B cell (primary cell): Measurements from ENCODE around the gene MMRN2. TPM values are rescaled to one million over a fixed set of nuclear protein-coding genes. Genes with fewer than 3 reads are reported as not detected.
A peak's percentile ranks its signal among the peaks of the same experiment; 100 is the strongest.

Experiments
- ATAC-seq: fragments of 200-7000 bp; cut with Tn5 transposase; one replicate; pipeline ENCODE4 v1.10.0; 2021; ENCODE audit warnings: low read depth, mild to moderate bottlenecking, moderate number of reproducible peaks, moderate library complexity
- CTCF ChIA-PET: fragments of 350-600 bp; sonication (Branson Sonifier 250); formaldehyde crosslinking; loops from one replicate; lab custom pipeline; 2021; ENCODE audit warnings: antibody characterized with exemption, inconsistent platforms; lab: Charles Lee
- POLR2A ChIA-PET: fragments of 350-600 bp; sonication (Branson Sonifier 250); formaldehyde crosslinking; loops from one replicate; lab custom pipeline; 2021; ENCODE audit warnings: antibody characterized with exemption; lab: Charles Lee
- DNase-seq: peaks from one replicate; pipeline ENCODE4 v3.0.0; 2013
- H2AFZ ChIP-seq: 2 replicates; pipeline ENCODE4 v1.6.1; 2012; ENCODE audit warnings: mild to moderate bottlenecking, low read depth, low read length; ENCODE audit not compliant: insufficient read depth, poor library complexity, severe bottlenecking
- H3K27ac ChIP-seq, 2 donors: 1 replicate in 1 of 2; 2 replicates in 1 of 2; pipeline ENCODE4 v1.5.1; 2012 to 2013; ENCODE audit warnings: low read length in 2 of 2, mild to moderate bottlenecking in 2 of 2, moderate library complexity in 1 of 2
- H3K27me3 ChIP-seq, 4 experiments: fragments of 200-600 bp in 1 of 4; sonication (generic) in 1 of 4; replicated peaks in 1 of 4; 1 replicate in 2 of 4; 2 replicates in 2 of 4; pipeline versions ENCODE4 v1.6.1 to v1.7.0; 2013 to 2016; ENCODE audit warnings: low read length in 3 of 4, mild to moderate bottlenecking in 2 of 4, mixed read lengths in 1 of 4, moderate library complexity in 1 of 4; ENCODE audit not compliant: insufficient read depth in 4 of 4, control insufficient read depth in 3 of 4; ENCODE audit errors: control extremely low read depth in 1 of 4
- H3K36me3 ChIP-seq, 2 experiments: replicated peaks in 1 of 2; 1 replicate in 1 of 2; 2 replicates in 1 of 2; pipeline versions ENCODE4 v1.6.1 to v1.7.1; 2013; ENCODE audit warnings: low read length in 1 of 2; ENCODE audit not compliant: insufficient read depth in 2 of 2, control insufficient read depth in 1 of 2; ENCODE audit errors: control extremely low read depth in 1 of 2, extremely low read depth in 1 of 2
- H3K4me1 ChIP-seq, 2 donors: fragments of 200-600 bp in 1 of 2; sonication (generic) in 1 of 2; 1 replicate in 1 of 2; 2 replicates in 1 of 2; pipeline versions ENCODE4 v1.5.1 to v1.6.1; 2013 to 2017; ENCODE audit warnings: low read length in 2 of 2; ENCODE audit not compliant: control insufficient read depth in 2 of 2, insufficient read depth in 2 of 2
- H3K4me2 ChIP-seq: replicated peaks from 2 replicates; pipeline ENCODE3; 2012; ENCODE audit warnings: mild to moderate bottlenecking, low read depth, low read length; ENCODE audit not compliant: poor library complexity, severe bottlenecking
- H3K4me3 ChIP-seq, 5 experiments: fragments of 200-600 bp in 1 of 5; sonication (generic) in 1 of 5; 1 replicate in 3 of 5; 2 replicates in 2 of 5; pipeline versions ENCODE4 v1.5.1 to v1.7.0; 2011 to 2016; ENCODE audit warnings: low read length in 4 of 5, mild to moderate bottlenecking in 4 of 5, low read depth in 2 of 5, control low read depth in 1 of 5, moderate library complexity in 1 of 5; ENCODE audit not compliant: insufficient read depth in 1 of 5; ENCODE audit errors: control extremely low read depth in 1 of 5, extremely low read depth in 1 of 5
- H3K79me2 ChIP-seq: fragments of 200-600 bp; sonication (generic); one replicate; pipeline ENCODE4 v1.6.0; 2016; ENCODE audit warnings: low read length; ENCODE audit not compliant: control insufficient read depth, insufficient read depth
- H3K9ac ChIP-seq: fragments of 200-600 bp; sonication (generic); 2 replicates; pipeline ENCODE4 v1.6.1; 2017; ENCODE audit warnings: mild to moderate bottlenecking, low read length, moderate library complexity
- H3K9me3 ChIP-seq, 3 donors: one replicate each; pipeline versions ENCODE4 v1.6.1 to v1.7.1; 2013; ENCODE audit warnings: low read length in 2 of 3; ENCODE audit not compliant: control insufficient read depth in 2 of 3, insufficient read depth in 1 of 3; ENCODE audit errors: control extremely low read depth in 1 of 3
- H4K20me1 ChIP-seq: 2 replicates; pipeline ENCODE4 v1.6.0; 2012; ENCODE audit warnings: mild to moderate bottlenecking, low read length; ENCODE audit not compliant: insufficient read depth, control insufficient read depth, poor library complexity, severe bottlenecking
- H3K27ac Mint-ChIP-seq: one replicate; pipeline ENCODE4 v1.8.0; 2021; ENCODE audit warnings: mixed read lengths
- H3K27me3 Mint-ChIP-seq: one replicate; pipeline ENCODE4 v1.8.0; 2021; ENCODE audit warnings: mixed read lengths
- H3K4me1 Mint-ChIP-seq: one replicate; pipeline ENCODE4 v1.8.0; 2021; ENCODE audit warnings: mixed read lengths
- H3K4me3 Mint-ChIP-seq: one replicate; pipeline ENCODE4 v1.8.0; 2021; ENCODE audit warnings: mixed read lengths
- H3K9me3 Mint-ChIP-seq: one replicate; pipeline ENCODE4 v1.8.0; 2022; ENCODE audit warnings: mixed read lengths; ENCODE audit not compliant: insufficient read depth
- EZH2 ChIP-seq: IDR thresholded peaks from 2 replicates; pipeline ENCODE4 v1.6.1; 2012; ENCODE audit warnings: borderline replicate concordance, low read depth, mild to moderate bottlenecking, moderate library complexity, low read length; ENCODE audit not compliant: insufficient read depth, poor library complexity, severe bottlenecking
- WGBS: methylation state at CpG from one replicate; pipeline ENCODE4 v1.1.5; 2013; ENCODE audit warnings: missing lambda C conversion rate; ENCODE audit not compliant: insufficient coverage; 5-methylcytosine and 5-hydroxymethylcytosine counted together
- intact Hi-C: fragments of 100-400 bp; cut with micrococcal nuclease; formaldehyde crosslinking; loops from one replicate; pipeline ENCODE4 v1.10.0; 2022
- polyA plus RNA-seq: library from polyadenylated mRNA; depleted of rRNA; stranded (reverse); fragments of >200 nt; gene quantifications from 2 replicates; pipeline ENCODE4 v1.2.3, GENCODE V29; 2012
- total RNA-seq, 2 donors: library from RNA; stranded (reverse); fragments of 120-200 nt in 1 of 2; gene quantifications; 1 replicate in 1 of 2; 2 replicates in 1 of 2; pipeline versions ENCODE4 v1.2.3 to v1.2.4, GENCODE V29; 2013 to 2022
- TF ChIP-seq, protein P1 (sequence below): fragments of 200-600 bp; IDR thresholded peaks from one replicate; pipeline ENCODE4 v1.8.0; 2022; ENCODE audit warnings: antibody characterized with exemption, mild to moderate bottlenecking

MMRN2 gene
- total and polyA plus RNA-seq, 2 donors (not counting 1 experiment from before 2014, with no cell fraction given), result 1.0 to 1.1 TPM

DNA sequence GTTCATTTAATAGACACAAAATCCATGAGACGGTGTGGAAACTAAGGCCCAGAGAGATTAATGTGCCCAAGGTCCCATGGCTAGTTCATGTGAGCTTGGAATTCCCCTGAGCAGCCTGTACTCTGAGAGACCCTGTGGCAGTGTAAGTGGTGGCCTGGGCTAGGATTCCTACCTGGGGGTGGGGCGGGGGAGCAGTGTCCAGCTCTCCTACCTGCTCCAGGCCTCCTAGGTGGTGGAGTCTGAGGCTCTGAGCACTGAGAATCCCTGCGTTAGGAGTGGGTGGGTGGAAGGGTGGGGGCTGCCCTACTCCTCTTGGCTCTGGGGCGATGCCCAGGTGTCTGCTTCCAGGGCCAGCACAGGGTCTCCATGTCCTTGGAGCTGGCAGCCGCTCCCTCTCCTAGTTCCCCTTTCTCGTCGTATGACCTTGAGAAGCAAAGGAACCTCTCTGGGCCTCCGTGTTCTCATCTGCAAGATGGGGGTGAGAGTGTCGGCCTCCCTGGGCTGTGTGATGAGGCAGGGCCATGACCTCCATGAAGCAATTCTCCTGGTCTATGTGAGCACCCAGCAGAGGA is 3.5 kb upstream of the MMRN2 start:
- peaks cover 0 to 13% of the 10 kb centered on the region in 2 donors for H3K4me1 ChIP-seq
- H3K4me1 Mint-ChIP-seq, result peaks cover 8% of the 10 kb centered on the region
- H3K27me3 ChIP-seq, result peaks cover 0 to 3% (median 0%) of the 10 kb centered on the region in 4 experiments
- H3K36me3 ChIP-seq, result no peaks in the 10 kb centered on the region
- 86% methylated on average over 9 of the region's 9 CpGs for WGBS
- H3K9ac ChIP-seq, result no peak overlapping the region
- H3K9me3 Mint-ChIP-seq, result no peaks in the 10 kb centered on the region
- no peak overlapping the region for H3K4me2 ChIP-seq
- ATAC-seq (no peak), DNase-seq (no peak)
- no peak overlapping the region for H2AFZ ChIP-seq
- POLR2A ChIA-PET, result no interaction called here
- H3K27me3 Mint-ChIP-seq, result no peaks in the 10 kb centered on the region
- H3K27ac Mint-ChIP-seq, result no peak overlapping the region
- no peak for TF ChIP-seq EZH2
- TF ChIP-seq, protein P1, sequence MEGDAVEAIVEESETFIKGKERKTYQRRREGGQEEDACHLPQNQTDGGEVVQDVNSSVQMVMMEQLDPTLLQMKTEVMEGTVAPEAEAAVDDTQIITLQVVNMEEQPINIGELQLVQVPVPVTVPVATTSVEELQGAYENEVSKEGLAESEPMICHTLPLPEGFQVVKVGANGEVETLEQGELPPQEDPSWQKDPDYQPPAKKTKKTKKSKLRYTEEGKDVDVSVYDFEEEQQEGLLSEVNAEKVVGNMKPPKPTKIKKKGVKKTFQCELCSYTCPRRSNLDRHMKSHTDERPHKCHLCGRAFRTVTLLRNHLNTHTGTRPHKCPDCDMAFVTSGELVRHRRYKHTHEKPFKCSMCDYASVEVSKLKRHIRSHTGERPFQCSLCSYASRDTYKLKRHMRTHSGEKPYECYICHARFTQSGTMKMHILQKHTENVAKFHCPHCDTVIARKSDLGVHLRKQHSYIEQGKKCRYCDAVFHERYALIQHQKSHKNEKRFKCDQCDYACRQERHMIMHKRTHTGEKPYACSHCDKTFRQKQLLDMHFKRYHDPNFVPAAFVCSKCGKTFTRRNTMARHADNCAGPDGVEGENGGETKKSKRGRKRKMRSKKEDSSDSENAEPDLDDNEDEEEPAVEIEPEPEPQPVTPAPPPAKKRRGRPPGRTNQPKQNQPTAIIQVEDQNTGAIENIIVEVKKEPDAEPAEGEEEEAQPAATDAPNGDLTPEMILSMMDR, result no peak
- no peak overlapping the region for H3K4me3 ChIP-seq
- intact Hi-C loops, result no loop called here
- H3K79me2 ChIP-seq, result no peaks in the 10 kb centered on the region
- H4K20me1 ChIP-seq, result no peaks in the 10 kb centered on the region
- CTCF ChIA-PET, result interaction anchor here (0.5 to 1.0 kb wide), 3 partner anchors 8 to 541 kb away, joined by 3 read pairs; no protein-coding TSS in a partner anchor
- no peaks in the 10 kb centered on the region for H3K9me3 ChIP-seq
- H3K4me3 Mint-ChIP-seq, result no peak overlapping the region
- H3K27ac ChIP-seq, result no peak overlapping the region

- ATAC-seq, result peak; percentile 53
- ChIA-PET CTCF (interaction anchor here (0.5 to 1.0 kb wide), 3 partner anchors 9 to 540 kb away, joined by 3 read pairs; no protein-coding TSS in a partner anchor), POLR2A (no interaction called here)
- Mint-ChIP-seq H3K27ac (no peak overlapping the region), H3K4me1 (peaks cover 3% of the 10 kb centered on the region), H3K27me3 (no peaks in the 10 kb centered on the region), H3K9me3 (no peaks in the 10 kb centered on the region), H3K4me3 (no peak overlapping the region)
- DNase-seq, result peak; percentile 49
- Histone ChIP-seq H3K79me2 (no peaks in the 10 kb centered on the region), H3K9ac (no peak overlapping the region), H3K36me3 (no peaks in the 10 kb centered on the region), H3K4me2 (no peak overlapping the region), H2AFZ (no peak overlapping the region), H3K9me3 (no peaks in the 10 kb centered on the region), H3K4me1 (peaks cover 0 to 9% of the 10 kb centered on the region in 2 donors), H3K4me3 (no peak overlapping the region), H3K27ac (no peak overlapping the region), H3K27me3 (peaks cover 0 to 3% (median 0%) of the 10 kb centered on the region in 4 experiments), H4K20me1 (no peaks in the 10 kb centered on the region)
- intact Hi-C loops, result no loop called here
- 84% methylated on average over 36 of the region's 37 CpGs for WGBS
- TF ChIP-seq, protein P1, result peak; percentile 46
- TF ChIP-seq EZH2, result no peak
Observed at GRCh38 chr10:86960003-86960862, 2.8 kb upstream of the MMRN2 start.
